ENCODE data around the gene SUMF1. TPM values are rescaled to one million over a fixed set of nuclear protein-coding genes. Genes with fewer than 3 reads are reported as not detected.

The SUMF1 gene
- total RNA-seq, 1 experiment from 2014 or later: 26.6 TPM

GRCh38 chr3:4409415-4409814, 57.7 kb downstream of the SUMF1 start (continued):
- TF ChIP-seq ZBTB33 (IDR thresholded peaks at IDR 0.05; ENCODE audit: extremely low read depth, insufficient replicate concordance, low read length) (no peak), TCF7L2 (IDR thresholded peaks at IDR 0.05; ENCODE audit: borderline replicate concordance, extremely low read depth, insufficient read depth, insufficient read length) (no peak)

- H3K36me3 ChIP-seq (ENCODE audit: control insufficient read depth in 1 of 2, insufficient read depth in 2 of 2, low read length in 2 of 2): no peaks in the 10 kb centered on the region
- H2AFZ ChIP-seq (ENCODE audit: low read depth, low read length, poor library complexity, severe bottlenecking): no peak overlapping the region
- no peaks in the 10 kb centered on the region for H3K27me3 ChIP-seq (ENCODE audit: insufficient read depth, low read length)
- no TSS peak for BruUV-seq (replicated peaks)
- H3K4me2 ChIP-seq (ENCODE audit: low read length): no peak overlapping the region
- TF ChIP-seq RAD21 (IDR thresholded peaks at IDR 0.05; ENCODE audit: low read depth): no peak
- TF ChIP-seq ZFX (IDR thresholded peaks at IDR 0.05): no peak
- no peak for TF ChIP-seq ZBTB33 (IDR thresholded peaks at IDR 0.05; ENCODE audit: extremely low read depth, insufficient replicate concordance, low read length)
- TF ChIP-seq FOSL1 (IDR thresholded peaks at IDR 0.05; ENCODE audit: low read depth): no peak
- TF ChIP-seq SP1 (IDR thresholded peaks at IDR 0.05; ENCODE audit: low read depth): no peak
- TF ChIP-seq ELF1 (IDR thresholded peaks at IDR 0.05; ENCODE audit: borderline replicate concordance, low read depth): no peak
- TF ChIP-seq POLR2AphosphoS5 (IDR thresholded peaks at IDR 0.05; ENCODE audit: low read depth, low read length): no peak
- no peak for TF ChIP-seq CBX3 (IDR thresholded peaks at IDR 0.05; ENCODE audit: low read depth)
- no peak for TF ChIP-seq MAX (IDR thresholded peaks at IDR 0.05)
- TF ChIP-seq EZH2phosphoT487 (IDR thresholded peaks at IDR 0.05; ENCODE audit: borderline replicate concordance): no peak
- TF ChIP-seq JUND (IDR thresholded peaks at IDR 0.05): no peak
- TF ChIP-seq SIN3A (IDR thresholded peaks at IDR 0.05; ENCODE audit: low read depth): no peak
- no peak for TF ChIP-seq TCF7L2 (IDR thresholded peaks at IDR 0.05; ENCODE audit: borderline replicate concordance, extremely low read depth, insufficient read depth, insufficient read length)
- TF ChIP-seq YY1 (IDR thresholded peaks at IDR 0.05; ENCODE audit: extremely low read depth, insufficient replicate concordance, low read depth, low read length): no peak
- TF ChIP-seq CTCF (IDR thresholded peaks at IDR 0.05 in 2 of 3, conservative IDR thresholded peaks at IDR 0.05 in 1 of 3; ENCODE audit: borderline replicate concordance in 1 of 3, insufficient read depth in 1 of 3, low read depth in 2 of 3, low read length in 2 of 3): no peak
- TF ChIP-seq SRF (IDR thresholded peaks at IDR 0.05; ENCODE audit: low read depth): no peak
- no peak overlapping the region for H3K9ac ChIP-seq (ENCODE audit: low read length)
- H3K4me3 ChIP-seq (replicated peaks in 1 of 2; ENCODE audit: low read depth in 1 of 2, low read length in 2 of 2): no peak overlapping the region
- no peaks in the 10 kb centered on the region for H3K4me1 ChIP-seq (ENCODE audit: control insufficient read depth in 1 of 2, insufficient read depth in 2 of 2, low read length in 2 of 2)
- no peaks in the 10 kb centered on the region for H3K9me2 ChIP-seq (ENCODE audit: insufficient read depth)
- intact Hi-C loops (cut with micrococcal nuclease): no loop called here
- RAD21 ChIA-PET (ENCODE audit: low non-redundant PET in 1 of 2, low total read pairs in 2 of 2, uncharacterized antibody in 2 of 2, unreplicated experiment in 2 of 2): no interaction called here
- ATAC-seq (no peak), DNase-seq (ENCODE audit: low read depth, low spot score) (no peak)
- H3K9me3 ChIP-seq (ENCODE audit: control insufficient read depth in 1 of 2, insufficient read depth in 1 of 2, low read depth in 1 of 2, low read length in 2 of 2): no peaks in the 10 kb centered on the region
- no peaks in the 10 kb centered on the region for H3K79me2 ChIP-seq (ENCODE audit: insufficient read depth, low read length)
- H3K27ac ChIP-seq (ENCODE audit: low read depth, low read length): no peak overlapping the region
- CTCF ChIA-PET: no interaction called here
- no peaks in the 10 kb centered on the region for H4K20me1 ChIP-seq (ENCODE audit: insufficient read depth)
- POLR2A ChIA-PET: no interaction called here
Measured at GRCh38 chr3:4408958-4409357, 58.1 kb downstream of the SUMF1 start.
